Choroid plexus epithelial cell (primary cell): Measurements from ENCODE around the gene UPK1B.

Source experiments
- DNase-seq: peaks from one replicate; pipeline ENCODE4 v3.0.0-alpha.2; 2010; ENCODE audit warnings: low read depth
- H3K4me3 ChIP-seq: 2 replicates; pipeline ENCODE4 v1.5.1; 2011; ENCODE audit warnings: low read depth, mild to moderate bottlenecking, control low read depth, low read length, moderate library complexity
- CTCF ChIP-seq: conservative IDR thresholded peaks from 2 replicates; pipeline ENCODE4 v1.5.1; 2011; ENCODE audit warnings: low read depth, mild to moderate bottlenecking, control low read depth, inconsistent platforms, low read length, moderate library complexity

The UPK1B gene

DNA sequence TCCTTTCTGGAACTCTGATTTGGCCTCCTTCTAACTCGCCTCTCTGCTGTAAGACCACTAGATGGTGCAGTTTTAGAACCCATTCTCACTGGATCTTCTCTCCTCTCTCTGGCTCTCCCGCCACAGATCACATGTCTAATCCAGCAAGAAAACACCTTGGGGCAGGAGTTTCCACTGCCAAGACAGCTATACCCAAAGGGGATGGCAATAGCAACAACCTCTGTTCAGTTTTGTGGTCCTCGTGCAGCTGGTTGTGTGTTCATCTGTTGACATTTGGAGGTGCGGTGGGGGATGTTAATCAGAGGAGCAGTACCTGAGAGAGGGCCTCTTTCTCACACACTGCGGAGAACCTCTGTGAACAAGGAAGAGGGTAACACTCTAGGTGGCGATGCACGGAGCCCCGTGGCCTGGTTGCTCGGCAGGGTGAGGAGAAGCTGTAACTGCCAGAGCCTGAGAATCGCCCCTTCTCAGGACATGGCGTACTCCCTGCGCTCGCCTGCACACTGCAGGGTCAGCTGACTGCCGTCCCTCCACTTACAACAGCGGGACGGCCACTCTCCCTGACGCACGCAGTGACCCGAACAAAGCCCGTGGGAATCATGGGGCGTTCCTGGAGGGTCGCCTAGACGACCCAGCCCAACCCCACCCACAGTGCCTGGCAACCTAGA is 27.8 kb upstream of the UPK1B start, which contains the start of gene TEX55:
TEX55 (plus strand) TSS at position 666 of the 668 bp plus-strand sequence. CDS start 25 bp downstream, outside the sequence.
- no peak within 1 kb of the TSS for H3K4me3 ChIP-seq
- TF ChIP-seq CTCF = peak; percentile 85
- DNase-seq = peak; percentile 74

DNA sequence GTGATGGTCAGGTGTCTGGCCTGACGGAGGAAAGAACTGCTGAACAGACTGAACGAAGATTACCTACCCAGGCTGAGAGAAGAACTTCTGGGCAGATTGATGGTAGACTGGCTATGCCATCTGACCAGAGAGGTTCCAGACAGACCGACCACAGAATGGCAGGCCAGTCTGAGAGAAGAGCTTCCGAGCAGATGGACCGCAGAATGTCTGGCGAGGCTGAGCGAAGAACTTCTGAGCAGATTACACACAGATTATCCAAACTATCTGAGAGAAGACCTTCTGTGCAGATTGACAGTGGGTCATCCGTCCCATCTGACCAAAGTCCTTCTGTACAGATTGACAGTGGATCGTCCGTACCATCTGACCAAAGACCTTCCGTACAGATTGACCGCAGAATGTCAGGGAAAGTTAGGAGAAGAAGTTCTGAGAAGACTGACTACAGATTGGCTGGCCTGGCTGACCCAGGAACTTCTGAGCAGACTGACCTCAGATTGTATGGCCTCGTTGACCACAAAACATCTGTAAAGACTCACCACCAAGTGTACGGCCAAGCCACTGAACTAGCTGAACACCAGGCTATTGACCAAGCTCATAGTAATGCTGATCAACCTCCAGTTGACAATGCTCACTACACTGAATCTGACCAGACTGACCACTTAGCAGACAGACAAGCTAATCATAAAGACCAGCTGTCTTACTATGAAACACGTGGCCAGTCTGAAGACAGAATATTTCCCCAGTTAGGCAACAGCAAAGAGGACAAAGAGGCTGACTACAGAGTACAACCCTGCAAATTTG is 26.6 kb upstream of the UPK1B start:
- no peak for TF ChIP-seq CTCF
- no peak overlapping the region for H3K4me3 ChIP-seq
- no peak for DNase-seq

DNA sequence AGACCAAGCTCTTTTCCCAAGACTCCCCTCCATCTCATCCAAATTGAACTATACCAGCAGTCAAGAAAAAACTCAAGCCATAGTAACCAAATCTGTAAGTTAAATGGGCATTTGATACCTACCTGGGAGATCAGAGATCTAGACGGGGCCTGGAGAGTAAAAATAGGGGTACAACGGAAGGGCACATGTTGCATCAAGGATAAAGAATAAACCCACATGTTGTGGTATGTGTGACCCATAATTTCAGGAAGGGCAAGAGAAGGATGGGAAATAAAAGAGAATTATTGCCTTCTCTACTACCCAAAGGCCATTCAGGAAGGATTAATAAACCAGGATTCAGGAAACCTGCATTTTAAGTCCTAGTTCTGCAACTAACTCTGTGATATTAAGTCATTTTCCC is 25.9 kb upstream of the UPK1B start:
- TF ChIP-seq CTCF = no peak
- DNase-seq = no peak
- no peak overlapping the region for H3K4me3 ChIP-seq

GRCh38 chr3:119148493-119149180 is 24.8 kb upstream of the UPK1B start:
- no peak for TF ChIP-seq CTCF
- no peak overlapping the region for H3K4me3 ChIP-seq
- peak; percentile 39 for DNase-seq

GRCh38 chr3:119149484-119149883 is 23.9 kb upstream of the UPK1B start:
- TF ChIP-seq CTCF = no peak
- peak; percentile 74 for DNase-seq
- H3K4me3 ChIP-seq = no peak overlapping the region

DNA sequence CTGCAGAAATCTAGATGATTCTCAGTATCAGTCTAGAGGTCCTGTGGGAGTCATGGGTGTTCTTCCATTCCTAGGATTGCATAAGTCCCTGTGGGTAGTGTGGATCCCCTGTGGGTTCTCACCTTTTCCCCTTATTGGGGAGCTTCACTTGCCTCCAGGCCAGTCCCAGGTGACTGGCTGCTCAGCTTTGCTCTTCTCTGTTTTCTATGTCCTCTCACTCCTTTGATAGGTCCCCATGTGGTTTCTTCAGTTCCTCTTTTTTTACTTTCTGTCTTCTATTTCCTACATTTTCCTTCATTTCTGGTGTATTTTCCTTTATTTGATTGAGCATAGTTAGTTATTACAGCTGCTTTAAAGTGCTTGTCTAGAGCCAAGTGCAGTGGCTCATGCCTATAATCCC is 16.5 kb upstream of the UPK1B start:
- no peak for DNase-seq
- no peak overlapping the region for H3K4me3 ChIP-seq
- no peak for TF ChIP-seq CTCF
